ENCODE data around the gene ABI3BP. TPM values are rescaled to one million over a fixed set of nuclear protein-coding genes. Genes with fewer than 3 reads are reported as not detected.

The ABI3BP gene
- total RNA-seq, 1 experiment from 2014 or later: 0.28 TPM

- H2BK12ac ChIP-seq (ENCODE audit: insufficient read length, low read depth, low read length): no peak overlapping the region
- no peak overlapping the region for H2BK120ac ChIP-seq (ENCODE audit: low read depth, low read length, poor library complexity, severe bottlenecking)
- no peaks in the 10 kb centered on the region for H4K20me1 ChIP-seq (ENCODE audit: control insufficient read depth, insufficient read depth, insufficient read length)
- no peak overlapping the region for H2BK15ac ChIP-seq (ENCODE audit: low read depth, low read length)
- no peak overlapping the region for H3K4ac ChIP-seq (ENCODE audit: low read depth, low read length)
- H4K5ac ChIP-seq (ENCODE audit: insufficient read length, low read depth, low read length): no peak overlapping the region
- H2BK5ac ChIP-seq (ENCODE audit: insufficient read length, low read length): no peak overlapping the region
- H3K27me3 ChIP-seq (ENCODE audit: insufficient read depth, low read length): no peaks in the 10 kb centered on the region
- no peaks in the 10 kb centered on the region for H3K27me3 Mint-ChIP-seq (ENCODE audit: low read depth)
- H2AFZ ChIP-seq (ENCODE audit: low read length): no peak overlapping the region
- no CpG with 5 or more reads among the region's 4 CpGs for WGBS (ENCODE audit: extremely low coverage, insufficient read length, low lambda C conversion rate)
- H3K27ac ChIP-seq (ENCODE audit: insufficient read length, low read depth, low read length): no peak overlapping the region
- H3K27ac Mint-ChIP-seq: no peak overlapping the region
- H3K23ac ChIP-seq (ENCODE audit: insufficient read length, low read depth, low read length): no peak overlapping the region
- H3K9me3 Mint-ChIP-seq: no peaks in the 10 kb centered on the region; a peak in 1 of 5 replicates
- no peaks in the 10 kb centered on the region for H3K9me3 ChIP-seq (ENCODE audit: control insufficient read depth, low read depth, low read length)
- no peak overlapping the region for H3K4me2 ChIP-seq (ENCODE audit: insufficient read depth, insufficient read length, low read length)
- no peak overlapping the region for H3K9ac ChIP-seq (ENCODE audit: extremely low read depth, insufficient read length, low read length)
- no peak overlapping the region; a peak in 1 of 5 replicates for H3K4me3 Mint-ChIP-seq
- no peak for DNase-seq
- H3T11ph ChIP-seq (ENCODE audit: low read length): no peak overlapping the region
- no peak overlapping the region for H4K91ac ChIP-seq (ENCODE audit: insufficient read length, low read depth, low read length)
- no peak overlapping the region for H3K18ac ChIP-seq (ENCODE audit: insufficient read length, low read depth, low read length)
- peaks cover 8% of the 10 kb centered on the region; the same call in 1 of the 2 replicates for H3K79me2 ChIP-seq (ENCODE audit: insufficient read depth, low read length)
- no peak overlapping the region for H2BK20ac ChIP-seq (ENCODE audit: low read depth, low read length, poor library complexity, severe bottlenecking)
- H3K14ac ChIP-seq (ENCODE audit: insufficient read depth, low read length): no peak overlapping the region
- peaks cover 12 to 17% of the 10 kb centered on the region in 2 experiments for H3K4me1 Mint-ChIP-seq
- H3K36me3 Mint-ChIP-seq (ENCODE audit: insufficient read depth in 1 of 3, low read depth in 3 of 3): peaks cover 43 to 83% (median 73%) of the 10 kb centered on the region in 3 experiments
- no peak overlapping the region for H2AK5ac ChIP-seq (ENCODE audit: insufficient read length, low read length)
- H3K56ac ChIP-seq (ENCODE audit: insufficient read length, low read depth, low read length): no peak overlapping the region
- no peak overlapping the region for H4K8ac ChIP-seq (replicated peaks; ENCODE audit: insufficient read length, low read depth, low read length)
- H3K79me1 ChIP-seq (ENCODE audit: insufficient read depth, low read depth, low read length, poor library complexity, severe bottlenecking): peaks cover 4% of the 10 kb centered on the region
- no peaks in the 10 kb centered on the region for H3K4me1 ChIP-seq (ENCODE audit: insufficient read depth, low read length)
- H3K23me2 ChIP-seq (ENCODE audit: insufficient read length, low read depth, low read length, poor library complexity, severe bottlenecking): no peaks in the 10 kb centered on the region
- no peak for TF ChIP-seq CTCF (conservative IDR thresholded peaks at IDR 0.05)
Measured at GRCh38 chr3:100717637-100718487, 275.4 kb downstream of the ABI3BP start.

Measured in H9 (cell line).